ENCODE measurements around the gene ATPAF2. TPM values are rescaled to one million over a fixed set of nuclear protein-coding genes. Genes with fewer than 3 reads are reported as not detected.

ATPAF2 gene
- total RNA-seq, 1 experiment from 2014 or later, result 40.5 TPM

DNA sequence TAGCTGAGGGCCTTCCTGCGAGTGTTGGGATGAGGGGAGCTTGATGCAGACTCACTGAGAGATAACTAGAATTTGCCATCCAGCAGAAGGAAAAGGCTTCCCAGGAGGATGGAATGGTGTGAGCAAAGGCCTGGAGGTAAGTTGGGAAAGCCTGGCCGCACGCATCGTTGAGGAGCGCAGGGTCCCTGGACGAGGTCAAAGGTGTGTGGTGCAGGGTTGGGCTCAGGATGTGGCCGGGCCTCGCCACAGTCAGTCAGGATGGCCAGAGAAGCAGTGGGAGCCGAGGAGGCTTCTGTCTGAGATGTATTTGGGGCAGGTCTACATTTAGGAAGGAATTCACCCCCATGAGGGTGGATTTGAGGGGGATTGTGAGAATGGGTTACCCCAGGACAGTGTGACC is 49.9 kb downstream of the ATPAF2 start:
- Histone ChIP-seq H3K4me3 (ENCODE audit: low read length) (no peak overlapping the region), H3F3A (ENCODE audit: low read length, unreplicated experiment) (no peaks in the 10 kb centered on the region), H2AFZ (ENCODE audit: low read length) (no peak overlapping the region), H3K79me2 (ENCODE audit: low read length) (no peaks in the 10 kb centered on the region), H3K9ac (ENCODE audit: low read length) (no peak overlapping the region), H3K36me3 (ENCODE audit: low read depth, low read length) (no peaks in the 10 kb centered on the region), H3K27ac (ENCODE audit: low read length) (no peak overlapping the region), H3K4me2 (ENCODE audit: low read length) (no peak overlapping the region), H3K27me3 (ENCODE audit: low read length) (no peaks in the 10 kb centered on the region), H3K9me3 (ENCODE audit: low read length) (no peaks in the 10 kb centered on the region), H4K20me1 (ENCODE audit: low read length) (no peaks in the 10 kb centered on the region), H3K9me2 (replicated peaks; ENCODE audit: low read length) (no peaks in the 10 kb centered on the region), H3K4me1 (ENCODE audit: insufficient read depth, low read length) (peaks cover 23% of the 10 kb centered on the region)
- no peak for ATAC-seq
- TF ChIP-seq, protein P1, sequence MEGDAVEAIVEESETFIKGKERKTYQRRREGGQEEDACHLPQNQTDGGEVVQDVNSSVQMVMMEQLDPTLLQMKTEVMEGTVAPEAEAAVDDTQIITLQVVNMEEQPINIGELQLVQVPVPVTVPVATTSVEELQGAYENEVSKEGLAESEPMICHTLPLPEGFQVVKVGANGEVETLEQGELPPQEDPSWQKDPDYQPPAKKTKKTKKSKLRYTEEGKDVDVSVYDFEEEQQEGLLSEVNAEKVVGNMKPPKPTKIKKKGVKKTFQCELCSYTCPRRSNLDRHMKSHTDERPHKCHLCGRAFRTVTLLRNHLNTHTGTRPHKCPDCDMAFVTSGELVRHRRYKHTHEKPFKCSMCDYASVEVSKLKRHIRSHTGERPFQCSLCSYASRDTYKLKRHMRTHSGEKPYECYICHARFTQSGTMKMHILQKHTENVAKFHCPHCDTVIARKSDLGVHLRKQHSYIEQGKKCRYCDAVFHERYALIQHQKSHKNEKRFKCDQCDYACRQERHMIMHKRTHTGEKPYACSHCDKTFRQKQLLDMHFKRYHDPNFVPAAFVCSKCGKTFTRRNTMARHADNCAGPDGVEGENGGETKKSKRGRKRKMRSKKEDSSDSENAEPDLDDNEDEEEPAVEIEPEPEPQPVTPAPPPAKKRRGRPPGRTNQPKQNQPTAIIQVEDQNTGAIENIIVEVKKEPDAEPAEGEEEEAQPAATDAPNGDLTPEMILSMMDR (conservative IDR thresholded peaks at IDR 0.05; ENCODE audit: low read depth, low read length), result no peak
- TF ChIP-seq EZH2 (IDR thresholded peaks at IDR 0.05; ENCODE audit: low read length, unreplicated experiment) (no peak), EZH2phosphoT487 (IDR thresholded peaks at IDR 0.05; ENCODE audit: borderline replicate concordance, low read length) (no peak)
- intact Hi-C loops (cut with micrococcal nuclease), result no loop called here
- CTCF ChIA-PET, result no interaction called here
- no peak for DNase-seq
- POLR2A ChIA-PET (ENCODE audit: unreplicated experiment), result no interaction called here
- BruUV-seq (replicated peaks), result no TSS peak

DNA sequence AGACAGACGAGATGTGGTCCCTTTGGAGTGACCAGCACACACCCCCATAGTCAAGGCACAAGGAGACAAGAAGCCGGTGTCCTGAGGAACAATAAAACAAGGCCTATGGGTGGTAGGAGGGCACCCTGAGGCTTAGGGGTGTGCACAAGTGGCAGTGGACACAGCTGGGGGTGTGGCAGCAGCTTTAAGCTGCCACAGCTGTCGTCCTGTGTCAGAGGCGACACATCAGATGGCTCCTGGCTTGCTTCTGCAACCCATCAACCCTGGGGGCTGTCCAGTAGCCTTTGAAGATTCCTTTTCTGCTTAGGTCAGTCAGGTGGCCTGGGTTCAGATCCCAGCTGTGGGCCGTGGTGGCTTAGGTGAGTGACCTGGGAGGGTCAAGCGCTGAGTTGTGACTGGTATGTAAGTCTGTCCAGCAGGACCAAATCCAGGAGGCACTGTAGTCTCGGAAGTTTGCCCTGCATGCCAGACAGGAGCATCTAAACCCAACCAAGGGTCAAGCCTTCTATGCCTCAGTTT is 50.5 kb downstream of the ATPAF2 start:
- Histone ChIP-seq H3K9ac (ENCODE audit: low read length) (no peak overlapping the region), H3K9me3 (ENCODE audit: low read length) (no peaks in the 10 kb centered on the region), H4K20me1 (ENCODE audit: low read length) (no peaks in the 10 kb centered on the region), H3K27ac (ENCODE audit: low read length) (no peak overlapping the region), H3K9me2 (replicated peaks; ENCODE audit: low read length) (no peaks in the 10 kb centered on the region), H3F3A (ENCODE audit: low read length, unreplicated experiment) (no peaks in the 10 kb centered on the region), H3K4me2 (ENCODE audit: low read length) (no peak overlapping the region), H3K27me3 (ENCODE audit: low read length) (no peaks in the 10 kb centered on the region), H3K36me3 (ENCODE audit: low read depth, low read length) (no peaks in the 10 kb centered on the region), H3K4me3 (ENCODE audit: low read length) (no peak overlapping the region), H2AFZ (ENCODE audit: low read length) (no peak overlapping the region), H3K4me1 (ENCODE audit: insufficient read depth, low read length) (peaks cover 25% of the 10 kb centered on the region), H3K79me2 (ENCODE audit: low read length) (no peaks in the 10 kb centered on the region)
- intact Hi-C loops (cut with micrococcal nuclease), result no loop called here
- no peak for DNase-seq
- POLR2A ChIA-PET (ENCODE audit: unreplicated experiment), result no interaction called here
- BruUV-seq (replicated peaks), result no TSS peak
- CTCF ChIA-PET, result no interaction called here
- ATAC-seq, result no peak
- TF ChIP-seq EZH2phosphoT487 (IDR thresholded peaks at IDR 0.05; ENCODE audit: borderline replicate concordance, low read length) (no peak), EZH2 (IDR thresholded peaks at IDR 0.05; ENCODE audit: low read length, unreplicated experiment) (no peak)
- TF ChIP-seq, protein P1 (conservative IDR thresholded peaks at IDR 0.05; ENCODE audit: low read depth, low read length), result no peak

DNA sequence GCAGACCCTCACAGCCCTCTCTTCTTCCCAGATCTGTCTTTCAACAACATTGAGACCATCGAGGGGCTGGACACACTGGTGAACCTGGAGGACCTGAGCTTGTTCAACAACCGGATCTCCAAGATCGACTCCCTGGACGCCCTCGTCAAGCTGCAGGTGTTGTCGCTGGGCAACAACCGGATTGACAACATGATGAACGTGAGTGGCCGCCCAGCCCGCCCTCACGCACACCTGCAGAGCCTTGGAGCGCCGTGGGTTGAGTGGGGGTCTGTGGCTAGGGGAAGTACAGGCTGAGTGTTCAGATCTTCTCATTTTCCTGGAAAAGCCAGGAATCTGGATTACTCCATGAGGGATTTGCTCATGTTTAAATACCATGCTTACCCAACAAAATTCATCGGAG is 51.1 kb downstream of the ATPAF2 start:
- Histone ChIP-seq H3K4me1 (ENCODE audit: insufficient read depth, low read length) (peaks cover 31% of the 10 kb centered on the region), H3K36me3 (ENCODE audit: low read depth, low read length) (no peaks in the 10 kb centered on the region), H2AFZ (ENCODE audit: low read length) (no peak overlapping the region), H3K79me2 (ENCODE audit: low read length) (no peaks in the 10 kb centered on the region), H3K4me3 (ENCODE audit: low read length) (no peak overlapping the region), H3K9me2 (replicated peaks; ENCODE audit: low read length) (no peaks in the 10 kb centered on the region), H3K4me2 (ENCODE audit: low read length) (no peak overlapping the region), H3K27me3 (ENCODE audit: low read length) (no peaks in the 10 kb centered on the region), H4K20me1 (ENCODE audit: low read length) (no peaks in the 10 kb centered on the region), H3K9me3 (ENCODE audit: low read length) (no peaks in the 10 kb centered on the region), H3K9ac (ENCODE audit: low read length) (no peak overlapping the region), H3F3A (ENCODE audit: low read length, unreplicated experiment) (no peaks in the 10 kb centered on the region), H3K27ac (ENCODE audit: low read length) (no peak overlapping the region)
- POLR2A ChIA-PET (ENCODE audit: unreplicated experiment), result no interaction called here
- ATAC-seq (no peak), DNase-seq (no peak)
- CTCF ChIA-PET, result no interaction called here
- BruUV-seq (replicated peaks), result no TSS peak
- intact Hi-C loops (cut with micrococcal nuclease), result no loop called here
- TF ChIP-seq, protein P1 (conservative IDR thresholded peaks at IDR 0.05; ENCODE audit: low read depth, low read length), result no peak
- no peak for TF ChIP-seq EZH2 (IDR thresholded peaks at IDR 0.05; ENCODE audit: low read length, unreplicated experiment)
- TF ChIP-seq EZH2phosphoT487 (IDR thresholded peaks at IDR 0.05; ENCODE audit: borderline replicate concordance, low read length), result no peak
